GM12872 (cell line): ENCODE data around the gene RALB.

ENCODE experiments used
- CTCF ChIP-seq: IDR thresholded peaks from 3 replicates; pipeline ENCODE4 v1.5.1; 2011; ENCODE audit warnings: low read depth, mild to moderate bottlenecking, low read length, moderate library complexity; ENCODE audit not compliant: insufficient read depth

RALB gene

GRCh38 chr2:120233292-120233691, 19.4 kb upstream of the RALB start:
- no peak for TF ChIP-seq CTCF

- no peak for TF ChIP-seq CTCF
Observed at GRCh38 chr2:120235681-120236080, 17.0 kb upstream of the RALB start.

- no peak for TF ChIP-seq CTCF
Observed at GRCh38 chr2:120236316-120236715, 16.3 kb upstream of the RALB start.

- TF ChIP-seq CTCF: no peak
Observed at GRCh38 chr2:120236791-120237190, 15.9 kb upstream of the RALB start.

- no peak for TF ChIP-seq CTCF
Observed at GRCh38 chr2:120237491-120237902, 15.2 kb upstream of the RALB start.

GRCh38 chr2:120238728-120239487, 13.7 kb upstream of the RALB start:
- TF ChIP-seq CTCF: no peak

GRCh38 chr2:120239488-120240287, 13.0 kb upstream of the RALB start:
- TF ChIP-seq CTCF: no peak
